Panc1 (cell line): Measurements from ENCODE around the gene CAPN7. TPM values are rescaled to one million over a fixed set of nuclear protein-coding genes. Genes with fewer than 3 reads are reported as not detected.
"Not testable (repeated sequence)": the region's sequence is repeated elsewhere in the genome, so short reads cannot be mapped to it uniquely, and the experiment has no call there.

ENCODE experiments used
- ATAC-seq: fragments of 200-7000 bp; cut with Tn5 transposase; 2 replicates; pipeline ENCODE4 v1.9.1; 2020; ENCODE audit warnings: mild to moderate bottlenecking, moderate library complexity
- BruUV-seq: library from RNA; stranded (reverse); fragments of 400-500 nt; replicated peaks from 2 replicates; lab custom pipeline; 2021; lab: Mats Ljungman, UMichigan
- CTCF ChIA-PET: fragments of 300-600 bp; sonication (Branson Sonifier 250); formaldehyde crosslinking; loops from one replicate; lab custom pipeline; 2022; ENCODE audit warnings: antibody characterized with exemption; lab: Charles Lee
- POLR2A ChIA-PET: fragments of 300-600 bp; sonication (Branson Sonifier 250); formaldehyde crosslinking; loops from one replicate; lab custom pipeline; 2022; ENCODE audit warnings: antibody characterized with exemption; lab: Charles Lee
- DNase-seq: peaks from one replicate; pipeline ENCODE4 v3.0.0-alpha.2; 2010; ENCODE audit warnings: low read depth, low spot score
- H3K27ac ChIP-seq: 2 replicates; pipeline ENCODE4 v1.5.1; 2011; ENCODE audit warnings: mild to moderate bottlenecking, low read length, inconsistent platforms
- H3K27me3 ChIP-seq: fragments of 200-500 bp; sonication (Bioruptor generic); 2 replicates; pipeline ENCODE4 v1.6.0; 2014; ENCODE audit warnings: low read length, inconsistent platforms; ENCODE audit not compliant: control insufficient read depth, insufficient read depth
- H3K36me3 ChIP-seq: fragments of 200-500 bp; sonication (Bioruptor generic); 2 replicates; pipeline ENCODE4 v1.5.1; 2014; ENCODE audit warnings: inconsistent platforms, mild to moderate bottlenecking, low read length, moderate library complexity; ENCODE audit not compliant: control insufficient read depth, insufficient read depth
- H3K4me1 ChIP-seq: 2 replicates; pipeline ENCODE4 v1.5.1; 2011; ENCODE audit warnings: inconsistent platforms, mild to moderate bottlenecking, low read length, moderate library complexity; ENCODE audit not compliant: control insufficient read depth, insufficient read depth
- H3K4me3 ChIP-seq, 2 experiments: 2 replicates each; pipeline ENCODE4 v1.5.1; 2011 to 2012; ENCODE audit warnings: low read depth in 2 of 2, low read length in 2 of 2, mild to moderate bottlenecking in 2 of 2, inconsistent platforms in 1 of 2, moderate library complexity in 1 of 2
- H3K9me3 ChIP-seq: fragments of 200-500 bp; sonication (Bioruptor generic); 2 replicates; pipeline ENCODE4 v1.5.1; 2014; ENCODE audit warnings: low read depth, mild to moderate bottlenecking, inconsistent platforms, low read length, moderate library complexity; ENCODE audit not compliant: control insufficient read depth, insufficient read depth
- POLR2AphosphoS5 ChIP-seq: IDR thresholded peaks from 2 replicates; pipeline ENCODE4 v1.6.1; 2012; ENCODE audit warnings: mild to moderate bottlenecking, low read depth, low read length, moderate library complexity
- SIN3A ChIP-seq: IDR thresholded peaks from 2 replicates; pipeline ENCODE4 v1.6.1; 2012; ENCODE audit warnings: low read depth, mild to moderate bottlenecking, low read length, moderate library complexity, borderline replicate concordance; ENCODE audit not compliant: insufficient read depth
- TCF7L2 ChIP-seq: IDR thresholded peaks from 2 replicates; pipeline ENCODE4 v1.6.1; 2011; ENCODE audit warnings: mild to moderate bottlenecking, low read depth, low read length, inconsistent platforms
- in situ Hi-C: cut with HindIII; loops from 2 replicates; pipeline ENCODE4 v1.10.0; 2016; ENCODE audit warnings: low sequenced_read_pairs, low pct_unique_long_range_greater_than_20kb
- intact Hi-C: fragments of 100-400 bp; cut with micrococcal nuclease; formaldehyde crosslinking; loops from one replicate; pipeline ENCODE4 v1.10.0; 2022; ENCODE audit not compliant: unreplicated experiment
- total RNA-seq: library from RNA; stranded (reverse); gene quantifications from one replicate; pipeline ENCODE4 v1.2.1, GENCODE V29; 2021; ENCODE audit not compliant: unreplicated experiment
- TF ChIP-seq, protein P1 (sequence below), 2 experiments: IDR thresholded peaks; 2 replicates each; pipeline ENCODE4 v1.6.1; 2011 to 2012; ENCODE audit warnings: low read depth in 2 of 2, control low read depth in 1 of 2, low read length in 1 of 2, mild to moderate bottlenecking in 1 of 2, moderate library complexity in 1 of 2; ENCODE audit not compliant: insufficient read depth in 1 of 2

The CAPN7 gene
- total RNA-seq, 1 experiment from 2014 or later: 26.5 TPM

GRCh38 chr3:15185404-15185803 is 20.6 kb upstream of the CAPN7 start:
- in situ Hi-C loops (no loop called here), intact Hi-C loops (no loop called here)
- ChIA-PET CTCF (no interaction called here), POLR2A (no interaction called here)
- TF ChIP-seq POLR2AphosphoS5 (no peak), TCF7L2 (no peak), SIN3A (no peak)
- TF ChIP-seq, protein P1, sequence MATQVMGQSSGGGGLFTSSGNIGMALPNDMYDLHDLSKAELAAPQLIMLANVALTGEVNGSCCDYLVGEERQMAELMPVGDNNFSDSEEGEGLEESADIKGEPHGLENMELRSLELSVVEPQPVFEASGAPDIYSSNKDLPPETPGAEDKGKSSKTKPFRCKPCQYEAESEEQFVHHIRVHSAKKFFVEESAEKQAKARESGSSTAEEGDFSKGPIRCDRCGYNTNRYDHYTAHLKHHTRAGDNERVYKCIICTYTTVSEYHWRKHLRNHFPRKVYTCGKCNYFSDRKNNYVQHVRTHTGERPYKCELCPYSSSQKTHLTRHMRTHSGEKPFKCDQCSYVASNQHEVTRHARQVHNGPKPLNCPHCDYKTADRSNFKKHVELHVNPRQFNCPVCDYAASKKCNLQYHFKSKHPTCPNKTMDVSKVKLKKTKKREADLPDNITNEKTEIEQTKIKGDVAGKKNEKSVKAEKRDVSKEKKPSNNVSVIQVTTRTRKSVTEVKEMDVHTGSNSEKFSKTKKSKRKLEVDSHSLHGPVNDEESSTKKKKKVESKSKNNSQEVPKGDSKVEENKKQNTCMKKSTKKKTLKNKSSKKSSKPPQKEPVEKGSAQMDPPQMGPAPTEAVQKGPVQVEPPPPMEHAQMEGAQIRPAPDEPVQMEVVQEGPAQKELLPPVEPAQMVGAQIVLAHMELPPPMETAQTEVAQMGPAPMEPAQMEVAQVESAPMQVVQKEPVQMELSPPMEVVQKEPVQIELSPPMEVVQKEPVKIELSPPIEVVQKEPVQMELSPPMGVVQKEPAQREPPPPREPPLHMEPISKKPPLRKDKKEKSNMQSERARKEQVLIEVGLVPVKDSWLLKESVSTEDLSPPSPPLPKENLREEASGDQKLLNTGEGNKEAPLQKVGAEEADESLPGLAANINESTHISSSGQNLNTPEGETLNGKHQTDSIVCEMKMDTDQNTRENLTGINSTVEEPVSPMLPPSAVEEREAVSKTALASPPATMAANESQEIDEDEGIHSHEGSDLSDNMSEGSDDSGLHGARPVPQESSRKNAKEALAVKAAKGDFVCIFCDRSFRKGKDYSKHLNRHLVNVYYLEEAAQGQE (IDR thresholded peaks at IDR 0.05; ENCODE audit: insufficient read depth in 1 of 2, low read depth in 2 of 2, low read length in 1 of 2): no peak
- DNase-seq: no peak
- no peak for ATAC-seq
- Histone ChIP-seq H3K4me1 (no peaks in the 10 kb centered on the region), H3K27me3 (peaks cover 6% of the 10 kb centered on the region; the same call in 1 of the 2 replicates), H3K36me3 (no peaks in the 10 kb centered on the region), H3K9me3 (no peaks in the 10 kb centered on the region), H3K4me3 (no peak overlapping the region), H3K27ac (no peak overlapping the region)
- BruUV-seq: no TSS peak

DNA sequence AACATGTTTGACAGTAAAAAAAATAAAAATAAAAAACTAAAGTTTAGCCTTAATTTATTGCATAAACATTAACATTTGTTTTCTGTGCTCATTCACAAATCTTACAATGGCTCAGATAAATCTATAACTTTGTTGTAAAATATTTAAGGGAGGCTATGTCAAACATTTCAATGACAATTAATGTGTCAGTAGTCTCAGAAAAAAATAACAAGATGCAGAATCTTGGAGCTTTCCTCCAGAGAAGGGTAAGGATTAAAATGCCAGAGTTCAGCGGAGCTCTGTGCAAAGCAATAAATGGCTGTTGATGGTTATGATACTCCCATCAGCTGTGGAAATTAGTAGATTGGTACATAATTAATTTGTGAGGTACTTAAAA is 20.0 kb upstream of the CAPN7 start:
- CTCF ChIA-PET: no interaction called here

DNA sequence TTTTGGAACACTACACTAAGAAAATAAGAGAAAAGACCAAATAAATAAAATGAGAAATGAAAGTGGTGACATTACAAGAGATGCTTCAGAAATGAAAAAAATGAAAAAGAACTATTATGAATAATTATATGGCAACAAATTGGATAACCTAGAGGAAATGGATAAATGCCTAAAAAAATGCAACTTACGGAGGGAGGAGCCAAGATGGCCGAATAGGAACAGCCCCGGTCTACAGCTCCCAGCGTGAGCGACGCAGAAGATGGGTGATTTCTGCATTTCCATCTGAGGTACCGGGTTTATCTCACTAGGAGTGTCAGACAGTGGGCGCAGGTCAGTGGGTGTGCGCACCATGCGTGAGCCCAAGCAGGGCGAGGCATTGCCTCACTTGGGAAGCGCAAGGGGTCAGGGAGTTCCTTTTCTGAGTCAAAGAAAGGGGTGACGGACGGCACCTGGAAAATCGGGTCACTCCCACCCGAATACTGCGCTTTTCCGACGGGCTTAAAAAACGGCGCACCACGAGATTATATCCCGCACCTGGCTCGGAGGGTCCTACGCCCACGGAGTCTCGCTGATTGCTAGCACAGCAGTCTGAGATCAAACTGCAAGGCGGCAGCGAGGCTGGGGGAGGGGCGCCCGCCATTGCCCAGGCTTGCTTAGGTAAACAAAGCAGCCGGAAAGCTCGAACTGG is 19.4 kb upstream of the CAPN7 start:
- in situ Hi-C loops, BruUV-seq, H3K27ac ChIP-seq: not testable (repeated sequence)

More for the DNA sequence above, 20.0 kb upstream of the CAPN7 start:
- H3K4me3 ChIP-seq: peak overlapping the region; percentile 37 to 50
- no peak for ATAC-seq
- no peak for DNase-seq
- peaks cover 4% of the 10 kb centered on the region; the same call in 1 of the 2 replicates for H3K27me3 ChIP-seq
- intact Hi-C loops (no loop called here), in situ Hi-C loops (no loop called here)
- H3K27ac ChIP-seq: no peak overlapping the region
- POLR2A ChIA-PET: no interaction called here
- no TSS peak for BruUV-seq
- no peaks in the 10 kb centered on the region for H3K36me3 ChIP-seq
- no peaks in the 10 kb centered on the region for H3K9me3 ChIP-seq
- TF ChIP-seq POLR2AphosphoS5: no peak
- TF ChIP-seq TCF7L2: no peak
- TF ChIP-seq, protein P1 (IDR thresholded peaks at IDR 0.05; ENCODE audit: insufficient read depth in 1 of 2, low read depth in 2 of 2, low read length in 1 of 2): no peak
- no peaks in the 10 kb centered on the region for H3K4me1 ChIP-seq

More for the DNA sequence above, 19.4 kb upstream of the CAPN7 start:
- POLR2A ChIA-PET, intact Hi-C loops, H3K36me3 ChIP-seq, H3K27me3 ChIP-seq, CTCF ChIA-PET, ATAC-seq, H3K9me3 ChIP-seq, DNase-seq, H3K4me1 ChIP-seq: not testable (repeated sequence)
- H3K4me3 ChIP-seq: peak overlapping the region; percentile 37 to 50
